NCI-H748 (cell line): ENCODE data around the gene NPAS4.
"Not testable (repeated sequence)": the region's sequence is repeated elsewhere in the genome, so short reads cannot be mapped to it uniquely, and the experiment has no call there.

Experiments
- DNase-seq: peaks from one replicate; lab custom pipeline; 2025; ENCODE audit not compliant: unreplicated experiment; lab: John Stamatoyannopoulos, UW

NPAS4 gene

DNA sequence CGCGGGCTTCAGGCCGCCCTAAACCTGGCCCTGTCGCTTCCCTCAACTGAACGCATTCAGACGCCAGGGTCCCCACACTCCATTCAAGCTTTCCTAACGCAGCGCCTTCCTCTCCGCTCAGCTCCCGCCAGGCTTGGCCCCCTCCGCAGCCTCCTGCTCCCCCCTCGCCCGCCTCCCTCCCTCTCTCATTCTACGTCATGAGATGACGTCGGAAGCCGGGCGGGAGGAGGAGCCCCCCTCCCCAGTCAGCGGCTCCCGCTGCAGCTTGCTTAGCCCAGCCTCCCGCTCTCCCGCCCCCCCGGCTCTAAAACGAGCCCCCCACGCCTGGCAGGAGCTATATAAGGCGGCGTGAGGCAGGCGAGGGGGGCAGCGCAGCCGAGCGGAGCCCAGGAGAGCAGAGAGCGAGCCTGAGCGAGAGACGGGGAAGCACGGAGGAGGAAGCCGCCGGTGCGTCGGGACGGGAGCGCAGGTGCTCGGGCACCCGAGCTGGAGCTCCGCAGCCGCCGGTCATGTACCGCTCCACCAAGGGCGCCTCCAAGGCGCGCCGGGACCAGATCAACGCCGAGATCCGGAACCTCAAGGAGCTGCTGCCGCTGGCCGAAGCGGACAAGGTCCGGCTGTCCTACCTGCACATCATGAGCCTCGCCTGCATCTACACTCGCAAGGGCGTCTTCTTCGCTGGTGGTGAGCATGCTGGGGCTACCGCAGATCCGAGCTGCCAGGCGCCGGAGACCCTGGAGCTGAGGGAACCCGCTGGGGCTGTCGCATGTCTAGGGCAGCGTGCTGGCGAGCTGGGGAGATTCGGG, at the start of gene NPAS4:
Gene NPAS4 (plus strand): TSS at position 365 of the 806 bp plus-strand sequence. CDS start 145 bp downstream, at position 510.
- DNase-seq, result peak; percentile 92

DNA sequence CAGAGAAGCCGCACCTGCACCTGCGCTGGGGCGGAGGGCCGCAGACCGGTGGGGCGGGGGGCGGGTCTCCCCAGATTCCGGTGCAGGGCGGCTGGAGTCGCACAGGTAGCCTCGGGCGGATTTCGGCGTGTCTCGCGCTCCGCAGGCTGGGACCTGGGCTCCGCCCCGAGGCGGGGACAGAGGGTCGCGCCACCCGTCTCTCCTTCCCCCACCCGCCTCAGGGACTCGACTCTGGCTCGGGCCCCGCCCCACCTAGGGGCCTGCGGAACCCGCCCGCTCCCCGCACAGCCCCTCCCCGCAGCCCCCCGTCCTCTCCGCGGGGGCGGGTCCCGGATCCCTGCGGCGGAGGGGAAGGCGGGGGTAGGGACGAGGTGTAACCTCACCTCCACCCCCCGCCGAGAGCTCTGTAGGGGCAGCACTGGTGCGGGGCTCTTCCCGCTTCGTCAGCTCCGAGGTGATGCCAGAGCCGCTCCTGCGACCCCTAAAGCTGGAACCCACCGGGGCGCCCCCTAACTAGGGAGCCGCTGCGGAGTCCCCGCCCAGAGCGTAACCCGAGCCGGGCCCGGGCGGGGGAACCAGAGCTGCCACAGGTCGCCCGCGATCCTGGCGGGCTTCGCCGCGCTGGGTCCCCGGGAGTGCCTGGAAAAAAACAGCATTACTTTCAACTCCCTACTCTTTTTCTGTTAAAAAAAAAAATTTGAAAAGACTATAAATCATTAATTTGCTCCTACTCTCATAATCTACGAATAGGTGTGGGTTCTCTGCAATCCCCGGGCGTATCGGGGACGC, 49.0 kb upstream of the NPAS4 start, which contains the start of gene SLC29A2:
Gene SLC29A2 (minus strand): TSS at position 134 of the 789 bp plus-strand sequence. CDS start 169 bp downstream, outside the sequence.
- peak; percentile 97 for DNase-seq

DNA sequence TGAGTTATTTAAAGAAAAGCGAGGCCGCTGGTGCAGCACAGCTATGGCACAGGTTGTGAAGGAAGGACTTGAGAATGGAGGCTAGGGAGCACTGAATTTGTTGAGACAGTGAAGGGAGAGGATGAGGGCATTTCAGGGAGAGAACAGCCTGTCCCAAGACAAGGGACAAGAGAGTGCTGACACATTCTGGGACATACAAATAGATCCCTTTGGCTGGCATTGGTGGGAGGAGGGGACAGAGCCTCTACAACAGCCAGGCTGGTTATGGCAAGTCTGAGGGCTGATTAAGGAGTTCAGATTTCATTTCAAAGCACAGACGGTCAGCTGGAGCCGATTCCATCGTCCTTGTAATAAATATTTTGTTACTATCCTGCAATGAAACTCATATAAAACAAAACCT, 47.6 kb upstream of the NPAS4 start:
- DNase-seq, result no peak

DNA sequence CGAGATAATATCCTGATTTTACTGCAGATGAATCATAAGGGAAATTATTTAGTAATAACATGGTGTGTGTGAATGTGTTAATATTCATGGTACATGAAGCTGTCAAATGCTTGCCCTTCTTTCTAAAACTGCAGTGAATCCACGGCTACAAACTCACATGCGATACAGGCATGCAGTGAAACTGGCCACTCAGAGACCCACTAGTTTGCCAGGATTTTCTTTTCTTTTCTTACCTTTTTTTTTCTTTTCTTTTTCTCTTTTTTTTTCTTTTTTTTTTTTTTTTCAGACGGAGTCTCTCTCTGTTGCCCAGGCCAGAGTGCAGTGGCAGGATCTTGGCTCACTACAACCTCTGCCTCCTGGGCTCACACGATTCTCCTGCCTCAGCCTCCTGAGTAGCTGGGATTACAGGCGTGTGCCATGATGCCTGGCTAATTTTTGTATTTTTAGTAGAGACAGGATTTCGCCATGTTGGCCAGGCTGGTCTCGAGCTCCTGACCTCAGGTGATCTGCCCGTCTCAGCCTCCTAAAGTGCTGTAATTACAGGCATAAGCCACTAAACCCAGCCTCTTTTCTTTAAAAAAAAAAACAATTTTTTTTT, 47.0 kb upstream of the NPAS4 start:
- DNase-seq, result not testable (repeated sequence)

DNA sequence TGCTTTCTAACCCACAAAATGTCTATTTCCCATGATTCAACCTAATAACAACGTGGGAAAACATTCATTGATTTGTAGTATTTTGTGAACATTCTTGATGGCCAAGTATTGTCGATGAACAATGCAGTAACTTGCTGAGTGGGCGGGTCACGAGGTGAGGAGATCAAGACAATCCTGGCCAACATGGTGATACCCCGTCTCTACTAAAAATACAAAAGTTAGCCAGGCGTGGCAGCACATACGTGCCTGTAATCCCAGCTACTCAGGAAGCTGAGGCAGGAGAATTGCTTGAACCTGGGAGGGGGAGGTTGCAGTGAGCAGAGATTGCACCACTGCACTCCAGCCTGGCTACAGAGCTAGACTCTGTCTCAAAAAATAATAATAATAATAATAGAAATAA, 40.6 kb upstream of the NPAS4 start:
- peak; percentile 14 for DNase-seq

DNA sequence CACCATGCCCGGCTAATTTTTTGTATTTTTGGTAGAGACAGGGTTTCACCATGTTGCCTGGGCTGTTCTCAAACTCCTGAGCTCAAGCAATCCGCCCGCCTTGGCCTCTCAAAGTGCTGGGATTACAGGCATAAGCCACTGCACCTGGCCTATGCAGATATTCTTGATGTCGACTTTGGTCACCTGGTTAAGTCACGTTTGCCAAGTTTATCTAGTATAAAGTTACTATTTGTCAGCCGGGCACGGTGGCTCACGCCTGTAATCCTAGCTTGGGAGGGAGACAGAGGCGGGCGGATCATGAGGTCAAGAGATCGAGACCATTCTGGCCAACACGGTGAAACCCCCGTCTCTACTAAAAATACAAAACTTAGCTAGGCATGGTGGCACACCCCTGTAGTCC, 36.5 kb upstream of the NPAS4 start:
- peak; percentile 25 for DNase-seq

DNA sequence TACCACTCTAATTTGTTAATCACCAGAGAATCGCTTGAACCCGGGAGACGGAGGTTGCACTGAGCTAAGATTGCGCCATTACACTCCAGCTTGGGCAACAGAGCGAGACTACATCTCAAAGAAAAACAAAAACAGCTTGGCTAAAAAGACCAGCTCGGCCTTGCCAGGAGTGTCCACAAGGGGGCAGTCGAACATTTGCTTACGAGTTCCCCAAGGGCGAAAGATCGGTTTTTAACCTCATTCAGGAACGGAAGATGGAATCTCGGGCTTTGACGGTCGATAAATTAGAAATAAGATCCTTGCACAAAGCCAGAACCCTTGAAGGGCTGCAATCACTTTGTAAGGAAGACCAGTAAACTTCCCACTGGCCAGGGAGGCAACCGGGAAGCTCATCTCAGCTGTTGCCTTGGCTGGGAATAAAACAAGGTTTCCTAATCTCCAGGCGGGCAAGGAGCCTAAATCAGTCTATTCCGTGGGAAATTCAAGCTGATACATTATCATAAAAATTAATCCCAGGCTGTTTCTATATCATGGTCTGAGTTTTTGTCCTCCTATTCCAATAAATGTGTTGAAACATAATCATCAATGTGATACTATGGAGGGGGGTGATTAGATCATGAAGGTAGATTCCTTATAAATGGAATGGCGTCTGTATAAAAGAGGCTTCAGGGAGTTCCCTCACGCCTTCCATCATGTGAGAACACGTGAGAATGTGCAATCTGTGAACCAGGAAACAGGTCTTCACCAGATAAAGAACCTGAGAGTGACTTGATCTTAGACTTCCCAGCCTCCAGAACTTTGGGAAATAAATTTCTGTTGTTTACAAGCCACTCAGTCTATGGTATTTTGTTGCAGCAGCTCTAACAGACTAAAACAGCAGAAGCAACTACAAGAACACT, 34.4 kb upstream of the NPAS4 start:
- DNase-seq, result peak; percentile 89

DNA sequence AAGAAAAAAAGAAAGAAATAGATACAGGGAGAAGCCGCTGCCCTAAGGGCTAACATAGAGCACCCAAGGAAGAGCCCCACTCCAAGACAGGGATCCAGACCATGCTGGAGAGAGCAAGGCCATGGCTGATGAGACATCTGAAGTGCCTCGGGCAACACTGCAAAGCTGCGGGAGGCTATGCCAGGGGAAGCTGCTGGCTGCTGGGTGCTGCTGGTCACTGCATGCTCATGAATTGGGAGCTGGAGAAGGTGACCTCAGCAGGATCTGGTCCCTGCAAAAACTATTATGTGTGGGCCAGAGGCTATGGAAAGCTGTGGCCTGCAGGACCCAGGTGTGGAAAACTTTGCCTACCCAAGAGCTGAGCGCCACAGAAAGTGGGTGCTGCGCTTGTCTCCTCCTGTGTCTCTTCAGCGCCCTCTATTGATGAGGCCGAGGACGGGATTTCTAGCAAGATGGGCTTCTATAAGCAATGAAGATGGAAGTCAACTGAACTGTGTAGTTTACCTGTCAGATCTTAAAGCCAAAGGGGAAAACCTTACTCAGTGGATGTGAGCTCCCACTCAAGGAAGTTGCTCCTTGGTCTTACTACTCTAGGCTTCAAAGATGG, 32.0 kb upstream of the NPAS4 start:
- peak; percentile 82 for DNase-seq

DNA sequence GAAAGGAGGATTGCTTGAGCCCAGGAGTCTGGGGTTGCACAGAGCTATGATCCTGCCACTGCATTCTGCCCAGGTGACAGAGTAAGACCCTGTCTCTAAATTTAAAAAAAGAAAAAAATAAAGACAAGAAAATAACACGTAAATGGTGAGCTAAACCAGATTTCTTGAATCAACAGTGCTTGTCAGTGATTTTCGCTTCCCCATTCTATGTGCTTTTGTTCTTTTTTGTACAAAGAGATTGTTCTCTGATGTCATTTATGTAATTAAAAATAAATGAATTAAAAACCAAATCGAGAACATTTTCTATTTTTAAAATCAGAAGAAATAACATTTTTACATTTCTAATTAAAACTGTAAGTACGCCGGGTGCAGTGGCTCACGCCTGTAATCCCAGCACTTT, 29.5 kb upstream of the NPAS4 start:
- DNase-seq, result no peak

DNA sequence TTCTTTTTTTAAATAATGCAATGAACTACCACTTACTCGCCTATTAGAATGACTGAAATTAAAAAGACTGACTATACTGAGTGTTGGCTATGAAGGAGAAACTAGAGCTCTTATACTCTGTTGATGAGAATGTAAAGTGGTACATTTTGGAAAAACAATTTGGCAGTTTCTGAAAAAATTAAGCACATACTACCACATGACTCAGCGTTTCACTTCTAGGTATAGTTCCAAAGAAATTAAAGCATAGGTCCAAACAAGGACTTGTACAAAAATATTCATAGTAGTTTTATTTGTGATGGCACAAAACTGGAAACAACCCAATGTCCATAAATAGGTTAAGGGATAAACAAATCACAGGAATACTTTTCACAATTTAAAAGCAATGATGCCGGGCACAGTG, 26.9 kb upstream of the NPAS4 start:
- no peak for DNase-seq

DNA sequence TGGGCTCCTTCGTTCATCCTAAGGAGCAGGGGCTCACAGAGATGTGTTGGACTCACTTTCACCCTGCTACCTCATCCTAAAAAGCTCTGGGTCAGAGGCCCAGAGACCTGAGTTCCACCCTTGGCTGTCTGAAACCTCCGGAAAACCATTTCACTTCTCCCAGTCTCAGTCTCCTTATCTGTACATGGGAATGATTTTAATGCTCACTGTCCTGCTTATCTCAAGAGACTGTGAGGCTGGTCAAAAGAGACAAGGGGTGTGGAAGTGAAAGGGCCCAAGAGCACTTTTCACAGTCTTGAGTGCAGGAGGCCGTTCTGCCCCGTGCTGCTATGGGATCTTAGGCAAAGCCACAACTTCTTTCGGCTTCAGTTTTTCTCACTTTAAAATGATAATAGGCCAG, 13.2 kb upstream of the NPAS4 start:
- DNase-seq, result no peak

DNA sequence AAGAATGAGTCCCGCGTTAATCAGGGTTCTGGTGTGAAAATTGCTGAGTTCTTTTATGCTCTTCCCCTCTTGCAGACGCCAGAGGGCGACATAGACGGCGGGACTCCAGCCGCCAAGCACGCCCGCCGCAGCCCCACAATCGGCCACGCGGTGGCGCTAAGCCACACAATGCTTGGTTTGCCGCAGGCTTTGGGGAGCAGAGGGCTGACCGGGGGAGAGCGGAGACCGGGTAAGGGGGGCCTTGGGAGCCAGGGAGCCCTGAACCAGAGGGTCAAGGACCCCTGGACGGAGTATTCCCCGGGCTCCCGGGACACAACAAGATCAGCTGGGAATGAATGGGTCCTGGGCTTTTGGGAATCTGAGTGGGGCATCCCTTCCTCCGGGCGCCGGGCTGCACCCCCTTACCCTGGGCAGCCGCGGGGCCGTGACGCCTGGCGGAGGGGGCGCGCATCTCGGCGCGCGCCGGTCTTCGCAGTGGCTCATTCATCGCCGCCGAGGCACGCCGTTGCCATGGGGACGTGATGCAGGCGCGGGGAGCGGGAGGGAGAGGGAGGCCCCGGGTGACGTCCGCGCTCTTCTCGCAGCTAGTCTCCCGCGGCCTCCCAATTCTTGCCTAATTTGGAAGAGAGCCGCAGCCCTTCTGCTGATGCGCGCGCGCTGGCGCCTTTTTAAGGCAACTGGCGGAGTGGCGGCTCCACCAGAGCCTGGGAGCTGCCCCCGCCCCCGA, 12.2 kb upstream of the NPAS4 start:
- peak; percentile 98 for DNase-seq

DNA sequence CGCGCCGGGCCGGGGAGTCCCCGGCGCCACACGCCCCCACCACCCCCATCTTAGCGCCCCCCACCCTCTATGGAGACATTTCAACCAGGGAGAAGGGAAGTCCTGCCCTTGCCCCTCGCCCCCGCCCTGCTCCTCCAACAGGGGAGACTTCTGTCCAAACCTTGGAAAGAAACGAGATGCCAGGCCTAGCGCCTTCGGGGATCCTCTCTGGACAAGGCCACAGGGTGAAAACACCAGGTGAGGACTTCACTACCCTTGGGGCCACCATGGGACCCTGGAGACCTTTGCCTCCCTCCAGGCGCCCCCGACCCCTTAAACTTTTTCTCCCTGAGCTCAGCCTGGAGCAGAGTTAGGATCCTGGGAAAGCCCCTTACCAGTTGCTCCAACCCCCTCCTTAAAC, 11.6 kb upstream of the NPAS4 start:
- no peak for DNase-seq

DNA sequence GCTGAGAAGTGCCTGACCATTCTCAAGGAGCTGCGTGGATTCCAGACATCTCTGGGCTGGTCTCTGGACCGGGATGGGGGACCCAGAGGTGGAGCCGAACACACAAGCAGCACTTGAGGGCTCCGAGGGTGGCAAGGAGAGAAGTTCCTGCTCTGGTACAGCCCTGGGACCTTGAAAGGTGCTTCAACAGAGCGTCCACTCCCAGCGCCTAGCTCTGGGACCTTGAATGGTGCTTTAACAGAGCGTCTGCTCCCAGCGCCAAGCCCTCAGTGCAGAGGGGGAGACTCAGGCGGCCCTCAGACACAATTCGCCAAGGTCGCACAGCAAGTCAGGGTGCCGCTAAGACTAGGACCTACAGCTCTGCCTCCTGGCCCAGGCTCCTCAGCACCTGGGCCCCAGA, 10.6 kb upstream of the NPAS4 start:
- no peak for DNase-seq

DNA sequence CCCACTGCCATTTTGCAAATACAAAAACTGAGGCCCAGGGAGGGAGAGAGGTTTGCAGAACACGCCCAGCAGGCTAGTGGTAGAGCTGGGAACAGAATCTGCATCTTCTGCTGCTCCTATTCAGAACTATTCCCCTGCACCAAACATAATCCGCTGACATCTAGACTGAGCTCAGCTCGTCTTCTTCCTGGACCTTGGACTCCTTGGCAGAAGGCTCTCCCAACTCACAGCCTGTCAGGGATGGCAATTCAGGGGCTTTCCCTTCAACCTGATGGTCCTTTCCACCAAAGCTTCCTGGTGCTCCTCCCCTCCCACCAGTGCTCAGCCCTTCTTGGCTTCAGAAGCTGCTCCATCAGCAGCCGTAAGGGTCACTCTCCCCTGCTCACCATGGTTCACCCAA, 9.5 kb upstream of the NPAS4 start:
- no peak for DNase-seq

DNA sequence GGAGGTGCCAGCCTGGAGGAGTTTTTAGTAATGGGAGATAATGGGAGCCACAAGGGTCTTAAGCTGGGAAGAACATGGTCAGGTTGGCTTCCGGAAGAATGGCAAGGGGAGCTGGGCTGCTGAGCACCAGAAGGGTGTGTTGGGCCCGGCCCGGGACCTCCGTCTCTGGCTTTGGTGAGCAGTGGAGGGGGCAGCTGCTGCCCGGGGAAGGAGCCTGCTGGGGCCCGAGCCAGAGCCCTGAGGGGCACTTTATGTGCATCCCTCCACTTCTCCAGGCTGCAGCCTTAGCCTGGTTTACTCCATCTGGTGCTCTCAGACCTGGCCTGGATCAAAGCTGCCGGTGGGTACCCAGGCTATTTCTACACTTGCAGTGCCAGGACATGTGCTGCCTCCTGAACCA, 8.7 kb upstream of the NPAS4 start:
- no peak for DNase-seq

DNA sequence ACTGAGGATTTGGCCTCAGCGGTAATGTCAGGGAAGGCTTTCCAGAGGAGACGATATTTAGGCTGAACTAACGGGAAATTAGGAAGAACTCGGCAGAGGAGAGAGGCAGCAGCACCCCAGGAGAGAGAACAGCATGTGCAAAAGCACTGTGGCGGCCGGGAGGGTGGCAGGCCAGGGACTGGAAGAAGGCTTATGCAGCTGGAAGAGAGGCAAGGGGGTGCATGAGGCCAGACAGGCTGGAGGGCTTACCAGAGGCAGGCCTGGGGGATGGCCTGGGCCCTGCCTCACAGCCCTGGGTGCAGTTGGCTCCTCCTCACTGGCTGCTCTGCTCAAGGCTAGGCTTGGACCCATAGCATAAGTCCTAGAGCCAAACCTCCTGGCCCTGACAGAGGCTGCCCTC, 7.7 kb upstream of the NPAS4 start:
- no peak for DNase-seq

DNA sequence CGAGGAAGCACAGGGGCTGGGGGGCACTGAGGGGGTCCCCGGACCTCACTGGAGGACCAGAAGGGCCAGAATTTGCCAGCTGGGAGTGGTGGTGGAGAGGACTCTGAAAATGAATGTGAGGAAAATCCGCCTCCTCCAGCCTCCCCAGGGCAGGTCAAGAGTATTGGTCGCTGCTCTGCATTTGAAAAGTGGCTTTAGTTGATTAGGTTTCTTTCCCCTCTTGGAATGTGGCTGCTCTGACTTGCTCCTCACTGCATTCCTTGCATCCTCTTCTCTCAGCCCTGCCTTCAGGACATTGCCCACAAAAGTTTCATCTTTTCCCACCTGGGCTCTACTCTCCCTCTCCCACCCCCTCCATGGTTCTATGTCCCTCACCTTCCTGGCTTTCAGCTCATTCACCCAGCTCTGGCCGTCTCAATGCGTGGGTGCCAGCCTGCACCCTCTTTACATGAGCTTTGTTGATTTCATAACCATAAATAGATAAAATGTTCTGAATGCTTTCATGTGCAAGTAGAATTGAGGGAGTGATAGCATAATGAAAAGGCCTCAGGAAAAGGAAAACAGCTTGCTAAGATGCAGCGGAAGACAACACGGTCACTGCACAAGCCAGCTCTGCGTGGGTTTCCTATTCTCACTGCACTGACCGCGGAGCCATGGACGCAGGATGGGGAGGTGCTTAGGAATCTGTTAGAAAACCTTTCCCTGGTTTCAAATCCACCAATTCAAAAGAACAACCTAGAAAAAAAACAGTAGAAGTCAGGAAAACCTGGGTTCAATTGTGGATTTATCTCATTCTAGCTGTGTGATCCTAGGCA, 6.5 kb upstream of the NPAS4 start:
- DNase-seq, result no peak

DNA sequence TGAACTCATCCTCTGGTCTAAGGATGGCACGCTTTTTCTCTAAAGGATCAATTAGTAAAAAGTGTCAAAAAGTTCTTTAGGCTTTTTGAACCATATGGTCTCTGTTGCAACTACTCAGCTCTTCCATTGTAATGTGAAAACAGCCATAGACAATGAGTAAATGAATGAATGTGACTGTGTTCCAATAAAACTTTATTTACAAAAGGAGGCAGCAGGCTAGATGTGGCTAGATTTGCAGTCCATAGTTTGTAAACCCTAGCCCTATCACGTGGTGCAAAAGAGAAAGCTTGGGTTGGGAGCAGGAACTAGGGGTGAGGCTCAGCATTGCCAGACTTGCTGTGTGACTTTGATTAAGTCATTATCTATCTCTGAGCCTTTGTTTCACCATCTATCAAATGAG, 5.4 kb upstream of the NPAS4 start:
- no peak for DNase-seq
